LNCaP clone FGC (cell line): ENCODE measurements around the gene ELFN2.

Experiments used
- DNase-seq: peaks from one replicate; pipeline ENCODE4 v3.0.0-alpha.2; 2011; ENCODE audit warnings: low read depth
- H3K4me3 ChIP-seq: 2 replicates; pipeline ENCODE4 v1.5.1; 2011; ENCODE audit warnings: mild to moderate bottlenecking, low read depth, low read length, control low read depth
- CTCF ChIP-seq: IDR thresholded peaks from 2 replicates; pipeline ENCODE4 v1.5.1; 2012; ENCODE audit warnings: mild to moderate bottlenecking; ENCODE audit not compliant: control insufficient read depth, insufficient read depth; ENCODE audit errors: extremely low read depth

ELFN2 gene

DNA sequence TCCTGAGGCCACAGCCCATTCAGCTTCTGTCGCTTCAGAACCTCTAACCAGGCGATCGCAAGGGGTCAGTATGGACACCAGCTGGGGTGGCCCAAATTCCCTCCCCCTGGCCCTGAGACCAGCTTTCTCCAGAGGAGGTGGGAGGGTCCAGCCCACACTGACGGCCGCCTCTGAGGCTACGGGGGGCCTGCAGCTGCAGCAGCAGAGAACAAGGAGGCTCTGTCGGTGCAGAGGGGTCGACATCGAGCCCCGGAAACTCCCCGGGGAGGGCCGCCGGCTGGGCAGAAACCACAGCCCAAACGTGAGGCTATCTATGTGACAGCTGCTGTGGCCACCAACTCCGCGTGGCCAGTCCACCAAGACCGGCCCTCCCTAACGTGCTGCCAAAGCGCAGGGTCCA lies 40.8 kb downstream of the ELFN2 start:
- H3K4me3 ChIP-seq: no peak overlapping the region
- no peak for DNase-seq
- TF ChIP-seq CTCF: no peak

- DNase-seq: no peak
- TF ChIP-seq CTCF: no peak
- no peak overlapping the region for H3K4me3 ChIP-seq
Observed at GRCh38 chr22:37384691-37385090, 42.6 kb downstream of the ELFN2 start.

DNA sequence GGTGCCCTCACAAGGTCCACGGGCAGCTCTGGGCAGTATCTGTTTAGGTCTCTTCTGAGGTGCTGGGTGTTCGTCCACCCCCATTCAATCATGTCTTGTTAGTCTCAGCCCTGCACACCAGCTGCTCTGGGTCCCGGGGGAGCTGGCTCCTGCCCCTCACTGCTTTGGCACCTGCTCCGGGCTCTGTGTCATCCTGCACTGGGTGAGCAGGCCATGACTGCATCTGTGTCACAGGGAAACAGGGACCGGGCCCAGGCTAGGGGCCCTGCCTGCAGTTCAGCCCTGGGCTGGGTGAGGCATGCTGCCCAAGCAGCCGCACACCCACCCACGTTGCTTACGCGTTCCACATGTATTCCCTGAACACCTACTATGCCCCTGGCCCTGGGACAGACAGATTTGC lies 43.9 kb downstream of the ELFN2 start:
- H3K4me3 ChIP-seq: no peak overlapping the region
- DNase-seq: no peak
- no peak for TF ChIP-seq CTCF

DNA sequence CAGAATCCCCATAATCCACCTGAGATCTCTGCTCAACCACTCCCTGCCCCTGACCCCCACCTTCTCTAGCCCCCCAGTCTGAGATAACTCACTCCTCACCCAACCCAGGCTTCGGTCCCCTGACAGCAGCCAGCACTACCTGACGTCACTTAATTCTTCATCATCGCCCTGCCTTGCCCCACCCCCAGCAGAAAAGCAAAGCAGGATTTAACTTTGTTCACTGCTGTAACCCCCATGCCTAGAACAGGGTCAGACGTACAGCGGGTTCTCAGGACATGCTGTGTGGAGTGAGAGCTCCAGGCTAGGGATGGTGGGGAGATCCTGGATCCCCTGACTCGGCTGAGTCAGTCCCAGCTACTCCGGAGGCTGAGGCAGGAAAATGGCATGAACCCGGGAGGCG lies 45.8 kb downstream of the ELFN2 start:
- no peak for DNase-seq
- no peak for TF ChIP-seq CTCF
- no peak overlapping the region for H3K4me3 ChIP-seq

DNA sequence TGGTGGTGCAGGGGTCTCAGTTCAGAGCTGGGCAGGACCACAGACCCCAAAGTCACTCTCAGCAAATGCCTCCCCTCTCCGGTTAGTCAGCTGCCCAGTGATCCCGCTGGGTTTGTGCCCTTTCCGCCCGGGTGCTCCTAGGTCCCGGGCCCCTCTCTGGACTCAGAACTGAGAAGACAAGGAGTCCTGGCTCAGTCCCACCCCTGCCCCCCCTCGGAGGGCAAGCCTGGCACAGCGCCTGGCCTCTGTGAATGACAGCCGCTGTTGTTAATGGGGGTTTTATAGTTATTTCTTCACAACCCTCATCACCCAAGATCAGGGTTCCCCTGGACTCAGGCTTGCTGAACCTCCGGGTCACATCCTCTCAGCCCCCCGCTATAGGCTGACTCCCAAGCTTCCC lies 47.6 kb downstream of the ELFN2 start:
- H3K4me3 ChIP-seq: no peak overlapping the region
- no peak for TF ChIP-seq CTCF
- no peak for DNase-seq

GRCh38 chr22:37379085-37379484 lies 48.2 kb downstream of the ELFN2 start:
- no peak for TF ChIP-seq CTCF
- H3K4me3 ChIP-seq: no peak overlapping the region
- DNase-seq: no peak

DNA sequence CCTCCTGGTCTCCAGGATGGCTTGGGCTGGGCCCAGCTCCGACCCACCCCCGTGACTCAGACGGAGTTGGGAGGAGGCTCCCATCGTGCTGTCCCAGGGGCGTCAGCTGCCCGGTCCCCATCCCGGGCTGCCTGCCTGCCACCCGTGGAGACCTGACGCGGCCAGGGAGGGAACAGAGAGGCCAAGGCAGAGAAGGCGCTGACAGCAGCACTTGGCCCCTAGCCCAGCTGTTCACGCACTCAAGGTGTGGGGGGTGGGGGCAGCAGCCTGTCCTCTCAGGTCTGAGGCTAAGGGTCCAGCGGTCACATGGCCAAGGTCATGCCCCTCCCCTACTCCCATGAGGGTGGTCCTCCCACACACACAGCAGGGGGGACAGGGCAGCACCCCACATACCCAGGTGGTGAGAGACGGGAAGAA lies 48.6 kb downstream of the ELFN2 start:
- no peak for DNase-seq
- TF ChIP-seq CTCF: no peak
- no peak overlapping the region for H3K4me3 ChIP-seq
